ENCODE measurements around the gene KDM4B.

The KDM4B gene

GRCh38 chr19:5052945-5053485 lies 84.1 kb downstream of the KDM4B start:
- no peak for DNase-seq

- no peak for DNase-seq
These were observed 84.7 kb downstream of the KDM4B start for GRCh38 chr19:5053661-5054060.

- no peak for DNase-seq
These were observed 85.9 kb downstream of the KDM4B start for GRCh38 chr19:5054551-5055456.

- DNase-seq: no peak
These were observed 86.5 kb downstream of the KDM4B start for GRCh38 chr19:5055457-5055776.

- no peak for DNase-seq
These were observed 88.9 kb downstream of the KDM4B start for GRCh38 chr19:5057860-5058259.

- no peak for DNase-seq
These were observed 89.8 kb downstream of the KDM4B start for GRCh38 chr19:5058521-5059212.

GRCh38 chr19:5059213-5059574 lies 90.3 kb downstream of the KDM4B start:
- DNase-seq: no peak

GRCh38 chr19:5059793-5060192 lies 90.9 kb downstream of the KDM4B start:
- no peak for DNase-seq

- DNase-seq: no peak
These were observed 93.3 kb downstream of the KDM4B start for GRCh38 chr19:5062195-5062594.

GRCh38 chr19:5062799-5063198 lies 93.9 kb downstream of the KDM4B start:
- no peak for DNase-seq

- DNase-seq: no peak
These were observed 95.1 kb downstream of the KDM4B start for GRCh38 chr19:5063873-5064645.

- no peak for DNase-seq
These were observed 96.0 kb downstream of the KDM4B start for GRCh38 chr19:5064896-5065295.

GRCh38 chr19:5065663-5066093 lies 96.8 kb downstream of the KDM4B start:
- DNase-seq: no peak

- DNase-seq: no peak
These were observed 97.9 kb downstream of the KDM4B start for GRCh38 chr19:5066768-5067167.

GRCh38 chr19:5067678-5068077 lies 98.8 kb downstream of the KDM4B start:
- no peak for DNase-seq

- no peak for DNase-seq
These were observed 99.5 kb downstream of the KDM4B start for GRCh38 chr19:5068233-5069072.

- DNase-seq: no peak
These were observed 101.4 kb downstream of the KDM4B start for GRCh38 chr19:5070331-5070730.

- no peak for DNase-seq
These were observed 102.0 kb downstream of the KDM4B start for GRCh38 chr19:5070930-5071329.

GRCh38 chr19:5071579-5071978 lies 102.7 kb downstream of the KDM4B start:
- DNase-seq: no peak

GRCh38 chr19:5072115-5072514 lies 103.2 kb downstream of the KDM4B start:
- no peak for DNase-seq

GRCh38 chr19:5073153-5073844 lies 104.4 kb downstream of the KDM4B start:
- DNase-seq: no peak

- no peak for DNase-seq
These were observed 105.5 kb downstream of the KDM4B start for GRCh38 chr19:5074407-5074806.

Measured in activated T-cell treated with anti-CD3 and anti-CD28 coated beads for 4 hours (primary cell).